ENCODE measurements around the gene ZRANB2. TPM values are rescaled to one million over a fixed set of nuclear protein-coding genes. Genes with fewer than 3 reads are reported as not detected.
A peak's percentile ranks its signal among the peaks of the same experiment; 100 is the strongest.

The ZRANB2 gene
- total RNA-seq, 1 donor from 2014 or later, result 94.0 TPM

DNA sequence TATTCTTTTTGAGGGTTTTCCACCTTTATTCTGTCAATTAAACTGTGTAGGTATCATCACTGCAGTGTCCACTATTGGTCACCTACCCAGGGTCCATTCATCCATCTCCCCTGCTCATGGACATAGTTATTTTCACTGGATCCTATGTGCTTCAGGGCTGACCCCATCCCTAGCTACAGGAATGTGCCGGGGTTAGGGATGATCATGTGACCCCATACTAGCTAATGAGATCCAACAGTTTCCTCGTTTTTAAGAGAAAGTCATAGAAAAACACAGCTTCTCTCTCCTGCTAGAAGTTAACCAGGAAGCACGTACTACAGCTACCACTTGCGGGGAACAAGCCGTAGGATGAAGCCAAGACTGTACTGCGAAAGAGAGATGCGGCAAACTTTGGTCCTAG lies 52.8 kb downstream of the ZRANB2 start:
- DNase-seq, result no peak

- DNase-seq, result no peak
Measured at GRCh38 chr1:71026093-71026492, 54.7 kb downstream of the ZRANB2 start.

- no peak for DNase-seq
Measured at GRCh38 chr1:71023515-71023914, 57.3 kb downstream of the ZRANB2 start.

DNA sequence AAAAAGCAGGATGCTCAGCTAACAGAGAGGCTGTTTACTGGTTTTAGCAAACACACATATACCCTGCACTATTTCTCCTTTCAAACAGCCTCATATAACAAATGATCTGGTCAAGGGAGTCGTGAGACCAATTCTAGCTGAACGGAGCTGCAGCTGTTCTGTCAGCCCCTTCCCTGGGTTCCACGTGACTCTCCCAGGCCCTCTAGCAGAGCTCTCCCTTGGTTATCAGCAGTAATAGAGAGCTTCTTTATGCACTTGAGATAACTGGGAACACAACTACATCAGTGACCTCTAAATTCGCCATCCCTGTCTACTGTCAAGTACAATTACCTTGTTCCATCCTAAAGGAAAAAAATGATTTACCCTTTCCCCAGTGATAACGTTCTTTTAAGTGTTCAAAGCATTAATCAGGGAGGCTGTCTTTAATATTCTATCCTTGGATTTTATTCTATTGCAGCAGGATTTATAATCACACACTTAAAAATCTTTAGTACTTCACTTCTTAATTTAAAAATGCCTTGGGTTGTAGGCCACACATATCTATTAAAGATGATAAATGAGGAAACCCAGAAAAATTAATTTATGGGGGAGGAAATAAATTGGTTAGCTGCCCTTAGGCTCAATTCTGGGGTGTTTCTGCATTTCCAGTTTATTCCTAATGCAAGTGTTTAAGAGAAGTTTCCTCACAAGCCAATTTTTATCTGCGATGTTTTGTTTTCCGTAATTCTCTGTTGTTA lies 61.4 kb downstream of the ZRANB2 start:
- peak; percentile 56 for DNase-seq

DNA sequence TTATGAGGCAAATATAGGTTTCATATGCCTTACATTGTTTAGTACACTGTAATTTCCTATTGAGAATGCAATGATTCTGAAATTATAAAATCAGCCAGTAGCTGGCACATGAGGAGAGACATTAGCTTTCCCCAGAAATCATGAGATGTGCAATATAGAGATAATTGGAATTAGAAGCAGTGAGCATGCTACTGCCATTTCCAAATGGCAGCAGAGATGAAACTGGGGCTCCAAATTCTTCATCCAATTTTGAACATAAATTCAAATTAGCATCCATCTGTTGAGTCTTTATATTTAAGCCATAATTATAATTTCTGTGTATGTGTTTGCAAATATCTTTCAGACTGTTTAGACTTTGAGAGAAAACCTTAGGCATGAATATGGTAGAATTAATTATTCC lies 62.0 kb downstream of the ZRANB2 start:
- no peak for DNase-seq

DNA sequence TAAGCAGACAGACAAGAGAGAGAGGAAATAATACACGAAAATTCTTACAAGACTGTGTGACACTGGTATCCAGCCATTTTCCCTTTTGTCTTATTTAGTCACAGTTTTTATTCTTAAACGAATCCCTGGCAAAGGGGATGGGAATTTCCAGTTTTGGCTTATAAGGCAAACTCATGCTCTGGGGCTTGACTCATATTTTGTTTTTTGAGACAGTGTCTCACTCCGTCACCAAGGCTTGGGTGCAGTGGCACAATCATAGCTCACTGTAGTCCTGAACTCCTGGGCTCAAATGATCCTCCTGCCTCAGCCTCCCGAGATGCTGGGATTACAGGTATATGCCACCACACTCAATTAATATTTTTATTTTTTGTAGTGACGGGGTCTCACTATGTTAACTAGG lies 65.1 kb downstream of the ZRANB2 start:
- no peak for DNase-seq

DNA sequence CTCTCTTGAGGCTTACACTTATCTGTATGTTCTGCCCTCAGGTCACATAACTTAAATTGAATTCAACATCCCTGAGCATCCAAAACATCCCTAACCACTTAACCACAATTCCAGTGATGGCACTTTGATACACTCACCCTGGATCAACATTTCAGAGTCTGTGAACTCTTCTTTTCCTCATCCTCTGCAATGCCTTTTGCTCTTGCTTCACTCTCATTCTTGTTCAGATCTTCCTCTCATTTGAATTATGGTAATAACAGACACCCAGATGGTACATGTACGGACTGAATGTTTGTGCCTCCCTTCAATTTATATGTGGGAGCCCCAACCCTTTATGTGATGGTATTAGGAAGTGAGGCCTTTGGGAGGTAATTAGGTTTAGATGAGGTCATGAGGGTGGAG lies 66.7 kb downstream of the ZRANB2 start:
- DNase-seq, result no peak

Small RNAs within 50 kb of the gene (small RNA-seq; reads per million reads assigned to genes)
- 1,318 reads per million, percentile 99 among the genes with 10 or more reads in this experiment for gene MIR186 (ENCODE audit: low replicate concordance)

Other genes starting within 250 kb of the ZRANB2 start
- 3.4 TPM for gene PTGER3, start 33.2 kb downstream of the ZRANB2 start, total RNA-seq

Data from tongue (tissue), 3 donors.